ENCODE measurements around the gene MTUS2.

DNA sequence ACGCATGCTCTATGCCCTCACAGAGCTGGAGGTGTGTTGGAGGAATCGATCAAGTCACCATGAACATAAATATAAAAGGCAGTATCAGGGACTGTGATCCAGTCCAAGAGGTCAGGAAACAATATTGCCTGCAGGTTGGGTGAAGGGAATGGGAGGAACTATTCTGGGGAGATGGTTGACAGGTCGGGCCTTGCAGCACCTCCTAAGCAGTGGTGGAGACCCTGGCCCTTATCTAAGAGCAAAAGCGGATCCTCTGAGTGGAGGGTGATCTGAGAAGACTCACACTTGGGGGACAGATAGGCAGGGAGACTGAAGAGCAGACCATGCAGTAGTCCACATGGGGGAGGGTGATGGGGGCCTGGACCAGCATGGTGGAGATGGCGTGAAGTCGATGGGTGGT lies 561.9 kb downstream of the MTUS2 start:
- no peak for TF ChIP-seq ZNF274 (IDR thresholded peaks at IDR 0.05; ENCODE audit: low read depth, low read length)
- no peak for TF ChIP-seq YY1 (IDR thresholded peaks at IDR 0.05; ENCODE audit: insufficient read depth, insufficient read length)
- TF ChIP-seq SUZ12 (IDR thresholded peaks at IDR 0.05; ENCODE audit: extremely low read depth, insufficient read depth, insufficient read length) = no peak
